ENCODE results near the gene PARD6A. TPM values are rescaled to one million over a fixed set of nuclear protein-coding genes. Genes with fewer than 3 reads are reported as not detected.

Gene PARD6A
- total and polyA plus RNA-seq, 7 experiments from 2014 or later: 4.5 to 15.1 (median 4.7) TPM

DNA sequence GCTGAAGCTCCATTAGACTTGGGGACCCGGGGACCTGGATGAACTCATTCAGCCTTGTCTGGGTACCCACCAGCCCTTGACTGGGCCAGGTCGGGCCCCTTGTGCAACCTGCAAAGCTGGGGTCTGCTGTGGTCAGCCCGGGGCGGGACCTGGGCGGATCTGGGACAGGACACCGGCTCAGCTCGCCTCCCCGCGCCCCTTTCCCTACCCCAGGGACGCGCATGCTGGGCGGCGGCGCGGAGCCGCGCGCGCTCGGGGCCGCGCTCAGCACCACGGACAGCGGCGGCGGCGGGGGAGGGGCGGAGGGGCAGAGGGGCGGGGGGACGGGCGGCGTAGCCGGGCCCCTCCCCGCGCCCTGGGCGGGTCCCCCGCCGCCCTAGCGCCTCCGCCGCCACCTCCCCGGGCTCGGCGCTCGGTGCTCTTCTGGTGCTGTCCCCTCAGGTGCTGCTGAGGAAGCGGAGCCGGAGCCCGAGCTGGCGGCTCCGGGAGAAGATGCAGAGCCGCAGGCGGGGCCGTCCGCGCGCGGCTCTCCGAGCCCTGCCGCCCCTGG is 8.1 kb upstream of the PARD6A start:
- intact Hi-C loops (cut with micrococcal nuclease): no loop called here
- Histone ChIP-seq H3K27me3 (ENCODE audit: control insufficient read depth in 2 of 2, insufficient read depth in 2 of 2, low read length in 2 of 2) (no peaks in the 10 kb centered on the region), H3K4me1 (ENCODE audit: control insufficient read depth in 2 of 2, insufficient read depth in 2 of 2, low read length in 2 of 2) (no peaks in the 10 kb centered on the region), H3K36me3 (ENCODE audit: control insufficient read depth in 2 of 3, insufficient read depth in 3 of 3, low read length in 3 of 3) (peaks cover 0 to 89% (median 36%) of the 10 kb centered on the region in 3 experiments), H3K9me3 (ENCODE audit: control insufficient read depth in 2 of 3, low read length in 3 of 3) (no peaks in the 10 kb centered on the region), H3K4me3 (ENCODE audit: low read length) (no peak overlapping the region), H3K27ac (ENCODE audit: low read depth, low read length) (peak overlapping the region; percentile 7)
- ChIA-PET POLR2A (interaction anchor here (1.8 kb wide), 1 partner anchor 8 kb away, joined by 6 read pairs; the partner anchor contains the start of genes ACD and PARD6A), CTCF (interaction anchor here (1.5 kb wide), 1 partner anchor 91 kb away, joined by 3 read pairs; no protein-coding TSS in a partner anchor)
- H3K27me3 Mint-ChIP-seq: no peaks in the 10 kb centered on the region
- peaks cover 8 to 26% (median 21%) of the 10 kb centered on the region in 5 donors for H3K36me3 Mint-ChIP-seq
- DNase-seq (no peak), ATAC-seq (peak; percentile 28)
- peaks cover 5 to 18% (median 15%) of the 10 kb centered on the region in 7 donors for H3K4me1 Mint-ChIP-seq
- no peaks in the 10 kb centered on the region for H3K9me3 Mint-ChIP-seq
- H3K4me3 Mint-ChIP-seq: no peak overlapping the region
- H3K27ac Mint-ChIP-seq: no peak overlapping the region

DNA sequence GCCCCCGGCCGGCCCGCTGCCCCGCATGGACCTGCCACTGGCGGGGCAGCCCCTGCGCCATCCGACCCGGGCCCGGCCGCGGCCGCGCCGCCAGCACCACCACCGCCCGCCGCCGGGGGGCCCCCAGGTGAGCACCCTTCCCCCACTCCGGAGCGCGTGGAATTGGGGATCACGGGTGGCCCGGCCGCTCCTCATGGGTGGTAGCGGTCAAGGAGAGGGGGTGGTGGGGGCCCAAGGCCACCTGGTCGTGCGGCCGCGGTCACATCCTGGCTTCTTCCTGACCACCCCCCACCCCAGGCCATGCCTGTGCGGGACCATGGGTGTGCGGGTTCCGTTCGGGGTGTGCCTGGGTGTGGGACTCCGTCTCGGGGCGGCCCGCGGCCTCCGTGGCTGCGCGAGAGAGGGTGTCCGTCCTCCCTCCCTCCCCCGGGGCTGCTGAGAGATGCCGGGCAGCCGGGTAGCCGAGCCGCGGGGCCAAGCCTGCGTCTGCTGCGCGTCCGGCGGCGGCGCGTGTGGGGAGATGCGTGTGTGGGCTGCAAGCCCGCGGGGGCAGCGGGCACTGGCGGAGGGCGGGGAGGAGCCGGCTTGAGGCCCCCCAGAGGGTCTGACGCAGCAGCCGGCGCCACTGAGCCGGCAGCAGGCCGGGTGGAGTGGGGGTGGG is 7.5 kb upstream of the PARD6A start:
- CTCF ChIA-PET: no interaction called here
- Histone ChIP-seq H3K9me3 (ENCODE audit: control insufficient read depth in 2 of 3, low read length in 3 of 3) (no peaks in the 10 kb centered on the region), H3K36me3 (ENCODE audit: control insufficient read depth in 2 of 3, insufficient read depth in 3 of 3, low read length in 3 of 3) (peaks cover 0 to 92% (median 36%) of the 10 kb centered on the region in 3 experiments), H3K4me3 (ENCODE audit: low read length) (no peak overlapping the region), H3K27me3 (ENCODE audit: control insufficient read depth in 2 of 2, insufficient read depth in 2 of 2, low read length in 2 of 2) (no peaks in the 10 kb centered on the region), H3K27ac (ENCODE audit: low read depth, low read length) (no peak overlapping the region), H3K4me1 (ENCODE audit: control insufficient read depth in 2 of 2, insufficient read depth in 2 of 2, low read length in 2 of 2) (no peaks in the 10 kb centered on the region)
- Mint-ChIP-seq H3K36me3 (peaks cover 8 to 26% (median 21%) of the 10 kb centered on the region in 5 donors), H3K4me1 (peaks cover 9 to 19% (median 17%) of the 10 kb centered on the region in 7 donors), H3K9me3 (no peaks in the 10 kb centered on the region), H3K4me3 (no peak overlapping the region), H3K27me3 (no peaks in the 10 kb centered on the region), H3K27ac (peak overlapping the region in 1 of 9 donors; percentile 80)
- DNase-seq: no peak
- POLR2A ChIA-PET: no interaction called here
- ATAC-seq: no peak
- intact Hi-C loops (cut with micrococcal nuclease): no loop called here

DNA sequence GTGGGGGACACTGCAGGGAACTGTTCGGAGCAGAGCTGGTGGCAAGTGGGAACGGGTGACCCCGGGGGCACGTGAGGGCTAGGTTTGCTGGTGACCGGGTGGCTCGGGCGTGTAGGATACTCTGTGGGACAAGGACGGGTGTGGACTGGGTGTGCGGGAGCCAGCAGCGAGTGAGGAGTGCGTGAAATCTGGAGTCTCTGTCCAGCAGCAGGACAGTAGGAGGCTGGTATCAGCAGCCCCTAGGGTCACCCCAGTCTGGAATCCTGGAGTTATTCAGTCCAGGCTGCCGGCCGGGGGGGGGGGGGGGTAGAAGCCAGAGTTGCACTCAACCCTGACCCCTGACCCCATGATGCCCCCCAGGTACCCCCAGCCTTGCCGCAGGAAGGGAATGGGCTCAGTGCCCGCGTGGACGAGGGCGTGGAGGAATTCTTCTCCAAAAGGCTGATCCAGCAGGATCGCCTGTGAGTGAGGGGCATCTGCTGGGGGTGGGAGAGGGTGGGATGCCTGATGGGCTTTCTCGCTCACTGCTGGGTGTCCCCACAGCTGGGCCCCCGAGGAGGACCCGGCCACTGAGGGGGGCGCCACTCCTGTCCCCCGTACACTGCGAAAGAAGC is 6.9 kb upstream of the PARD6A start:
- ATAC-seq (no peak), DNase-seq (no peak)
- CTCF ChIA-PET: interaction anchor here (1.1 kb wide), 1 partner anchor 14 kb away, joined by 3 read pairs; no protein-coding TSS in a partner anchor
- Mint-ChIP-seq H3K9me3 (no peaks in the 10 kb centered on the region), H3K4me1 (peaks cover 8 to 26% (median 21%) of the 10 kb centered on the region in 7 donors), H3K4me3 (no peak overlapping the region), H3K36me3 (peaks cover 8 to 26% (median 21%) of the 10 kb centered on the region in 5 donors), H3K27me3 (no peaks in the 10 kb centered on the region), H3K27ac (peak overlapping the region in 1 of 9 donors; percentile 80)
- H3K9me3 ChIP-seq (ENCODE audit: control insufficient read depth in 2 of 3, low read length in 3 of 3): no peaks in the 10 kb centered on the region
- H3K27ac ChIP-seq (ENCODE audit: low read depth, low read length): no peak overlapping the region
- POLR2A ChIA-PET: interaction anchor here (0.9 kb wide), 1 partner anchor 10 kb away, joined by 3 read pairs; no protein-coding TSS in a partner anchor
- H3K36me3 ChIP-seq (ENCODE audit: control insufficient read depth in 2 of 3, insufficient read depth in 3 of 3, low read length in 3 of 3): peaks cover 0 to 89% (median 34%) of the 10 kb centered on the region in 3 experiments
- H3K4me1 ChIP-seq (ENCODE audit: control insufficient read depth in 2 of 2, insufficient read depth in 2 of 2, low read length in 2 of 2): peaks cover under 1 to 4% of the 10 kb centered on the region in 2 donors
- intact Hi-C loops (cut with micrococcal nuclease): no loop called here
- H3K27me3 ChIP-seq (ENCODE audit: control insufficient read depth in 2 of 2, insufficient read depth in 2 of 2, low read length in 2 of 2): no peaks in the 10 kb centered on the region
- H3K4me3 ChIP-seq (ENCODE audit: low read length): no peak overlapping the region

DNA sequence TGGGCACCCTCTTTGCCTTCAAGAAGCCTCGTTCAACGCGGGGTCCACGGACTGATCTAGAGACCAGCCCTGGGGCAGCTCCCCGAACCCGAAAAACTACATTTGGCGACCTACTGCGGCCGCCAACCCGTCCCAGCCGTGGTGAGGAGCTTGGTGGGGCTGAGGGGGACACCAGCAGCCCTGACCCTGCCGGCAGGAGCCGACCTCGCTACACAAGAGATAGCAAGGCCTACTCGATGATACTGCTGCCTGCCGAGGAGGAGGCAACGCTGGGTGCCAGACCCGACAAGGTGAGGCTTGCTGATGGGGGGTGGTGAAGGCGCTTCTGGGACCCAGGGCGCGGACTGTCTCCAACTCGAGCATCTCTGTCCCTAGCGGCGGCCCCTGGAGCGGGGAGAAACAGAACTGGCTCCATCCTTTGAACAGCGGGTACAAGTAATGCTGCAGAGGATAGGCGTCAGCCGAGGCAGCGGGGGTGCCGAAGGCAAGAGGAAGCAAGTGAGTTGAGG is 6.3 kb upstream of the PARD6A start:
- Mint-ChIP-seq H3K4me1 (peaks cover 14 to 31% (median 25%) of the 10 kb centered on the region in 7 donors), H3K9me3 (no peaks in the 10 kb centered on the region), H3K36me3 (peaks cover 8 to 26% (median 21%) of the 10 kb centered on the region in 5 donors), H3K27ac (peak overlapping the region in 1 of 9 donors; percentile 80), H3K27me3 (no peaks in the 10 kb centered on the region), H3K4me3 (no peak overlapping the region)
- POLR2A ChIA-PET: interaction anchor here (0.9 kb wide), 1 partner anchor 9 kb away, joined by 3 read pairs; no protein-coding TSS in a partner anchor
- DNase-seq: no peak
- no peak overlapping the region for H3K4me3 ChIP-seq (ENCODE audit: low read length)
- H3K27ac ChIP-seq (ENCODE audit: low read depth, low read length): no peak overlapping the region
- no peaks in the 10 kb centered on the region for H3K9me3 ChIP-seq (ENCODE audit: control insufficient read depth in 2 of 3, low read length in 3 of 3)
- CTCF ChIA-PET: interaction anchor here (1.1 kb wide), 1 partner anchor 13 kb away, joined by 3 read pairs; no protein-coding TSS in a partner anchor
- no peak for ATAC-seq
- H3K27me3 ChIP-seq (ENCODE audit: control insufficient read depth in 2 of 2, insufficient read depth in 2 of 2, low read length in 2 of 2): no peaks in the 10 kb centered on the region
- peaks cover 0 to 83% (median 30%) of the 10 kb centered on the region in 3 experiments for H3K36me3 ChIP-seq (ENCODE audit: control insufficient read depth in 2 of 3, insufficient read depth in 3 of 3, low read length in 3 of 3)
- peaks cover 6 to 8% of the 10 kb centered on the region in 2 donors for H3K4me1 ChIP-seq (ENCODE audit: control insufficient read depth in 2 of 2, insufficient read depth in 2 of 2, low read length in 2 of 2)
- intact Hi-C loops (cut with micrococcal nuclease): no loop called here

DNA sequence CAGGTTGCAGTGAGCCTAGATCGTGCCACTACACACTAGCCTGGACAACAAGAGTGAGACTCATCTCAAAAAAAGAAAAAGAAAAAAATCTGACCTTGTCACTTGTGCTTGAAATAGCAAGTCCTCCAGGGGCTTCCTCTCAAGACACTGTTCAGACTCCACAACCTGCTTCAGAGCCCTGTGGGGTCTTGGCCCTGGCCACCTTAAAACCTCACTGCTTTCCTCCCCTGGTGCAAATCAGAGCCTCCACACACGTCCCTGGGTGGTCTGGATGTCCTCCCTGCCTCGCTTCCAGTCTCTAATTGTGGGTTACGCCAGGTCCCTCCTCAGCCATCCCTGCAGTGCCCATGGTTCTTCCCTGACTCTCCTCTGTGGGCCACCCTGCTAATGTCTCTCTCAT is 5.4 kb upstream of the PARD6A start:
- H3K27ac ChIP-seq (ENCODE audit: low read depth, low read length): no peak overlapping the region
- ChIA-PET CTCF (no interaction called here), POLR2A (interaction anchor here (6.6 kb wide), 1 partner anchor 9 kb away, joined by 84 read pairs; the partner anchor contains the start of gene CARMIL2)
- peaks cover 6 to 8% of the 10 kb centered on the region in 2 donors for H3K4me1 ChIP-seq (ENCODE audit: control insufficient read depth in 2 of 2, insufficient read depth in 2 of 2, low read length in 2 of 2)
- Mint-ChIP-seq H3K9me3 (no peaks in the 10 kb centered on the region), H3K4me3 (no peak overlapping the region), H3K27me3 (no peaks in the 10 kb centered on the region), H3K4me1 (peaks cover 13 to 30% (median 19%) of the 10 kb centered on the region in 7 donors), H3K36me3 (peaks cover 6 to 22% (median 17%) of the 10 kb centered on the region in 5 donors), H3K27ac (peak overlapping the region in 8 of 9 donors; percentile 8 to 59 (median 38))
- H3K36me3 ChIP-seq (ENCODE audit: control insufficient read depth in 2 of 3, insufficient read depth in 3 of 3, low read length in 3 of 3): peaks cover 0 to 80% (median 23%) of the 10 kb centered on the region in 3 experiments
- ATAC-seq (no peak), DNase-seq (no peak)
- intact Hi-C loops (cut with micrococcal nuclease): no loop called here
- H3K4me3 ChIP-seq (ENCODE audit: low read length): no peak overlapping the region
- H3K27me3 ChIP-seq (ENCODE audit: control insufficient read depth in 2 of 2, insufficient read depth in 2 of 2, low read length in 2 of 2): no peaks in the 10 kb centered on the region
- no peaks in the 10 kb centered on the region for H3K9me3 ChIP-seq (ENCODE audit: control insufficient read depth in 2 of 3, low read length in 3 of 3)

DNA sequence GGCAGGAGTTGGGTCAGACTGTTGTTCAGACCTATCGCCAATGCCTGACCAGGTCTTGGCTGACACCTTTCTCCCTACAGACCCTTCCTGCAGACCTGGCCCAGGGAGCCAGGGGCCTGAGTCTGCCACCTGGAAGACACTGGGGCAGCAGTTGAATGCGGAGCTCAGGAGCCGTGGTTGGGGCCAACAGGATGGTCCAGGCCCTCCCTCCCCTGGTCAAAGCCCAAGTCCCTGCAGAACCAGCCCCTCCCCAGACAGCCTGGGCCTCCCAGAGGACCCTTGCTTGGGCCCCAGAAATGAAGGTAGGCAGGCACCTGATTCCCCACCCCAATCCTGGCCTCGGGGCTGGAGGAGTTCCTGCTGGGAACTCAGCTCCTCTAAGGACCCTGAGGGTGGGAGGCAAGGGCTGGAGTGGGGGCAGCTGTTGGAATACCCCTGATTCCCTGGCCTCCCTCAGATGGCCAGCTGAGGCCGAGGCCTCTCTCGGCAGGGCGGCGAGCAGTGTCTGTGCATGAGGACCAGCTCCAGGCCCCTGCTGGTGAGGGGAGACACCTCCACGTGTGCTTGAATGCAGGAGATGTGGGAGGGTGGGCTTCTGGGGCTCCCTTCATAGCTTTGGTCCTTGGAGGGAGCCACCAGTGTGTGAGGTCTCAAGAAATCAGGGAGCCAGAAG is 4.3 kb upstream of the PARD6A start:
- intact Hi-C loops (cut with micrococcal nuclease): no loop called here
- DNase-seq (no peak), ATAC-seq (no peak)
- H3K27ac ChIP-seq (ENCODE audit: low read depth, low read length): no peak overlapping the region
- Mint-ChIP-seq H3K4me3 (peak overlapping the region in 1 of 10 donors; percentile 32), H3K27me3 (no peaks in the 10 kb centered on the region), H3K9me3 (peaks cover 0 to 3% (median 0%) of the 10 kb centered on the region in 11 donors), H3K4me1 (peaks cover 11 to 29% (median 18%) of the 10 kb centered on the region in 7 donors), H3K36me3 (peaks cover 0 to 14% (median 11%) of the 10 kb centered on the region in 5 donors), H3K27ac (peak overlapping the region in 2 of 9 donors; percentile 4 to 59)
- ChIA-PET POLR2A (interaction anchor here (1.1 to 6.6 kb wide), 2 partner anchors 10 to 93 kb away, joined by 3 to 84 read pairs; partner anchors contain the start of gene CARMIL2), CTCF (no interaction called here)
- no peak overlapping the region for H3K4me3 ChIP-seq (ENCODE audit: low read length)
- H3K4me1 ChIP-seq (ENCODE audit: control insufficient read depth in 2 of 2, insufficient read depth in 2 of 2, low read length in 2 of 2): peaks cover 10 to 13% of the 10 kb centered on the region in 2 donors
- H3K27me3 ChIP-seq (ENCODE audit: control insufficient read depth in 2 of 2, insufficient read depth in 2 of 2, low read length in 2 of 2): no peaks in the 10 kb centered on the region
- no peaks in the 10 kb centered on the region for H3K9me3 ChIP-seq (ENCODE audit: control insufficient read depth in 2 of 3, low read length in 3 of 3)
- H3K36me3 ChIP-seq (ENCODE audit: control insufficient read depth in 2 of 3, insufficient read depth in 3 of 3, low read length in 3 of 3): peaks cover 0 to 70% (median 12%) of the 10 kb centered on the region in 3 experiments

Data from naive thymus-derived CD4-positive, alpha-beta T cell (primary cell).